ENCODE results near the gene BCAS1.
A peak's percentile ranks its signal among the peaks of the same experiment; 100 is the strongest.

GRCh38 chr20:54084727-54085388 lies 14.5 kb upstream of the BCAS1 start:
- TF ChIP-seq CTCF (IDR thresholded peaks at IDR 0.05): no peak
- TF ChIP-seq POLR2AphosphoS5 (IDR thresholded peaks at IDR 0.05; ENCODE audit: low read depth, low read length): peak; percentile 86
- TF ChIP-seq SIN3A (IDR thresholded peaks at IDR 0.05; ENCODE audit: borderline replicate concordance, insufficient read depth, low read depth, low read length): 0 out of 2 replicates have a peak, but pooled peaks have one; percentile 23

Measured in Panc1 (cell line).